CD4-positive, alpha-beta T cell (primary cell): ENCODE measurements around the gene ANGPTL2. TPM values are rescaled to one million over a fixed set of nuclear protein-coding genes. Genes with fewer than 3 reads are reported as not detected.

Experiments
- ATAC-seq: fragments of 200-7000 bp; cut with Tn5 transposase; one replicate; pipeline ENCODE4 v1.10.0; 2022; ENCODE audit warnings: mild to moderate bottlenecking; ENCODE audit not compliant: poor library complexity
- CTCF ChIA-PET: fragments of 350-600 bp; sonication (Branson Sonifier 250); formaldehyde crosslinking; loops from one replicate; lab custom pipeline; 2021; ENCODE audit warnings: antibody characterized with exemption, inconsistent platforms; lab: Charles Lee
- POLR2A ChIA-PET: fragments of 350-600 bp; sonication (Branson Sonifier 250); formaldehyde crosslinking; loops from one replicate; lab custom pipeline; 2021; ENCODE audit warnings: antibody characterized with exemption, inconsistent platforms; lab: Charles Lee
- DNase-seq, 14 experiments: peaks; one replicate each; pipeline ENCODE4 v3.0.0-alpha.2; 2013 to 2020; ENCODE audit warnings: mixed read lengths in 2 of 14
- H3K27ac ChIP-seq, 2 donors: one replicate each; pipeline versions ENCODE4 v1.5.1 to v1.7.0; 2013; ENCODE audit warnings: low read length in 2 of 2, low read depth in 1 of 2, mild to moderate bottlenecking in 1 of 2
- H3K27me3 ChIP-seq, 2 experiments: 1 replicate in 1 of 2; 2 replicates in 1 of 2; pipeline versions ENCODE4 v1.6.1 to v1.7.0; 2013; ENCODE audit warnings: low read length in 2 of 2, control low read depth in 1 of 2, mild to moderate bottlenecking in 1 of 2, moderate library complexity in 1 of 2; ENCODE audit not compliant: insufficient read depth in 2 of 2, control insufficient read depth in 1 of 2
- H3K36me3 ChIP-seq: one replicate; pipeline ENCODE4 v1.6.1; 2013; ENCODE audit warnings: low read length, control low read depth; ENCODE audit not compliant: insufficient read depth
- H3K4me1 ChIP-seq: one replicate; pipeline ENCODE4 v1.6.1; 2013; ENCODE audit warnings: low read length, control low read depth; ENCODE audit not compliant: insufficient read depth
- H3K4me3 ChIP-seq: one replicate; pipeline ENCODE4 v1.5.1; 2013; ENCODE audit warnings: mild to moderate bottlenecking, low read length, moderate library complexity
- H3K9me3 ChIP-seq, 2 experiments: 1 replicate in 1 of 2; 2 replicates in 1 of 2; pipeline versions ENCODE4 v1.6.1 to v1.7.0; 2013; ENCODE audit warnings: low read length in 2 of 2, mild to moderate bottlenecking in 2 of 2, control low read depth in 1 of 2, moderate library complexity in 1 of 2; ENCODE audit not compliant: control insufficient read depth in 1 of 2, insufficient read depth in 1 of 2
- H3K27ac Mint-ChIP-seq: one replicate; pipeline ENCODE4 v1.8.0; 2020; ENCODE audit warnings: mixed read lengths
- H3K27me3 Mint-ChIP-seq: one replicate; pipeline ENCODE4 v1.8.0; 2021; ENCODE audit warnings: mixed read lengths
- H3K36me3 Mint-ChIP-seq: one replicate; pipeline ENCODE4 v1.8.0; 2021; ENCODE audit warnings: low read depth, mixed read lengths
- H3K4me1 Mint-ChIP-seq: one replicate; pipeline ENCODE4 v1.8.0; 2021; ENCODE audit warnings: low read depth, mixed read lengths
- H3K4me3 Mint-ChIP-seq: one replicate; pipeline ENCODE4 v1.8.0; 2020; ENCODE audit warnings: mild to moderate bottlenecking, mixed read lengths
- H3K9me3 Mint-ChIP-seq: one replicate; pipeline ENCODE4 v1.8.0; 2020; ENCODE audit warnings: mixed read lengths
- intact Hi-C, 2 experiments: fragments of 100-400 bp; cut with DNase I in 1 of 2; cut with micrococcal nuclease in 1 of 2; formaldehyde crosslinking; loops; one replicate each; pipeline versions ENCODE4 v1.15.1 to v1.9.0; 2023 to 2025; cut with DNase I, micrococcal nuclease
- total RNA-seq, 174 experiments: library from RNA in 2 of 174; stranded (reverse) in 2 of 174; gene quantifications; one replicate each; pipeline ENCODE4 v1.2.3 and lab custom pipeline; 2021 to 2026
- TF ChIP-seq, protein P1 (sequence below): fragments of 200-600 bp; IDR thresholded peaks from one replicate; pipeline ENCODE4 v1.8.0; 2022; ENCODE audit warnings: antibody characterized with exemption, mild to moderate bottlenecking

Gene ANGPTL2
- total RNA-seq, 2 experiments from 2014 or later: not detected

GRCh38 chr9:127116957-127117356 lies 5.5 kb downstream of the ANGPTL2 start:
- peaks cover 7 to 13% of the 10 kb centered on the region in 2 experiments for H3K27me3 ChIP-seq
- TF ChIP-seq, protein P1, sequence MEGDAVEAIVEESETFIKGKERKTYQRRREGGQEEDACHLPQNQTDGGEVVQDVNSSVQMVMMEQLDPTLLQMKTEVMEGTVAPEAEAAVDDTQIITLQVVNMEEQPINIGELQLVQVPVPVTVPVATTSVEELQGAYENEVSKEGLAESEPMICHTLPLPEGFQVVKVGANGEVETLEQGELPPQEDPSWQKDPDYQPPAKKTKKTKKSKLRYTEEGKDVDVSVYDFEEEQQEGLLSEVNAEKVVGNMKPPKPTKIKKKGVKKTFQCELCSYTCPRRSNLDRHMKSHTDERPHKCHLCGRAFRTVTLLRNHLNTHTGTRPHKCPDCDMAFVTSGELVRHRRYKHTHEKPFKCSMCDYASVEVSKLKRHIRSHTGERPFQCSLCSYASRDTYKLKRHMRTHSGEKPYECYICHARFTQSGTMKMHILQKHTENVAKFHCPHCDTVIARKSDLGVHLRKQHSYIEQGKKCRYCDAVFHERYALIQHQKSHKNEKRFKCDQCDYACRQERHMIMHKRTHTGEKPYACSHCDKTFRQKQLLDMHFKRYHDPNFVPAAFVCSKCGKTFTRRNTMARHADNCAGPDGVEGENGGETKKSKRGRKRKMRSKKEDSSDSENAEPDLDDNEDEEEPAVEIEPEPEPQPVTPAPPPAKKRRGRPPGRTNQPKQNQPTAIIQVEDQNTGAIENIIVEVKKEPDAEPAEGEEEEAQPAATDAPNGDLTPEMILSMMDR: no peak
- DNase-seq: no peak
- ChIA-PET CTCF (no interaction called here), POLR2A (no interaction called here)
- no peak overlapping the region for H3K27ac ChIP-seq
- no peak for ATAC-seq
- peaks cover 11% of the 10 kb centered on the region for H3K4me1 Mint-ChIP-seq
- H3K27me3 Mint-ChIP-seq: peaks cover 33% of the 10 kb centered on the region
- no peaks in the 10 kb centered on the region for H3K9me3 Mint-ChIP-seq
- H3K9me3 ChIP-seq: peaks cover 0 to 4% of the 10 kb centered on the region in 2 experiments
- no peak overlapping the region for H3K4me3 ChIP-seq
- H3K27ac Mint-ChIP-seq: no peak overlapping the region
- H3K4me1 ChIP-seq: peaks cover 18% of the 10 kb centered on the region
- no peak overlapping the region for H3K4me3 Mint-ChIP-seq
- no peaks in the 10 kb centered on the region for H3K36me3 Mint-ChIP-seq
- no peaks in the 10 kb centered on the region for H3K36me3 ChIP-seq
- intact Hi-C loops: no loop called here

DNA sequence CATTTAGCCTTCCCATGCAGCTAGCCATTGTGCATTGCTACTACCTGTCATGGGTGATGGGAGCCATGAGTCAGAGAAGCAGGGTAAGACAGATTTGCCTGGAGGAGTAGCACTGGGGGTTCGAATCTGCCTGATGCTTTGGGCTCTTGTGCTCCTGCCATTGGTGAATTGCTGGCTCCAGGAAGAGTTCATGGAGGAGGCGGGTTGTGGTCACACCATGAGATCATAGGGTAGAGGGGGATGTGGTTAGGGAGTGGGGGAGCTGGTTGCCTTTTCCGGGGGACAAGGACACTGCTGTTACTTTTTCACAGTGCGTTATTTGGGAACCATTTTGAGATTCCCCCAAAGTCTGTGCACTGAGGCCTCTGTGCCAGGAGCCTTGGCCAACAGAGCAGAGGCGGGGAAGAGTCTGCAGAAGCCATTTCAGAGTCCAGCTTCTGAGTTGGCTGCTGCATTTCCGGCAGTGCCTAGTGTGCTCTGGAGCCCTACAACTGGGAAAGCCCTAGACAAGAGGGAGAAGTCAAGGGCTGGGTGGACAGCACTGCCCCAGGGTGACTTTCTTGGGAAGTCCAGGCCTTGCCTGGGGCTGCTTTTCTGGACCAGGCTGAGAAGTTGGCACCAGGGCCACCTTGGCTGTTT lies 6.2 kb downstream of the ANGPTL2 start:
- CTCF ChIA-PET: interaction anchor here (1.3 kb wide), 1 partner anchor 175 kb away, joined by 4 read pairs; no protein-coding TSS in a partner anchor
- H3K4me3 Mint-ChIP-seq: no peak overlapping the region
- H3K9me3 Mint-ChIP-seq: no peaks in the 10 kb centered on the region
- H3K36me3 Mint-ChIP-seq: no peaks in the 10 kb centered on the region
- Histone ChIP-seq H3K27ac (no peak overlapping the region), H3K36me3 (no peaks in the 10 kb centered on the region), H3K4me3 (no peak overlapping the region), H3K27me3 (peaks cover 5% of the 10 kb centered on the region in 2 experiments), H3K9me3 (no peaks in the 10 kb centered on the region), H3K4me1 (peaks cover 15% of the 10 kb centered on the region)
- intact Hi-C loops: no loop called here
- peaks cover 25% of the 10 kb centered on the region for H3K27me3 Mint-ChIP-seq
- DNase-seq: peak in 1 of 14 experiments; percentile 42
- TF ChIP-seq, protein P1: no peak
- peaks cover 11% of the 10 kb centered on the region for H3K4me1 Mint-ChIP-seq
- ATAC-seq: no peak
- no peak overlapping the region for H3K27ac Mint-ChIP-seq
- POLR2A ChIA-PET: no interaction called here

DNA sequence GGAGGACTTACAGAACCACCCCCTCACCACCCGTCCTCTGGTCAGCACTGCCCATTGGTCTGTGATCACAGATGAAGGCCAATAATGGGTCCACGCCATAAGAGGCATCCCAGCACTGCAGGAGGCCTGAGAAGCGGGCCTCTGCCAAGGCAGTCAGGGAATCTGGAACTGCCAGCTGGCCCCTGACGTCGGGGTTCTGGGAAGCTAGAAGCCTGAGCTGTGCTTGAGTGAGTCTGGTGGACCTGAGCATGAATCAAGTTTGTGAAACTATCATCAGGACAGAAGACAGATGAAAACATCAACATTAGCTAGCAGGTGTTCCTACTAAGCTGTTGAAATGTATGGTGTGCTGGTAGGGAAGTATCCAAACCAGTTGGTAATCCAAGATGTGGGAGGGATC lies 7.8 kb downstream of the ANGPTL2 start:
- intact Hi-C loops: no loop called here
- Mint-ChIP-seq H3K36me3 (no peaks in the 10 kb centered on the region), H3K4me1 (peaks cover 11% of the 10 kb centered on the region), H3K9me3 (no peaks in the 10 kb centered on the region), H3K27ac (no peak overlapping the region), H3K4me3 (no peak overlapping the region), H3K27me3 (peaks cover 11% of the 10 kb centered on the region)
- POLR2A ChIA-PET: no interaction called here
- CTCF ChIA-PET: no interaction called here
- ATAC-seq (no peak), DNase-seq (no peak)
- H3K4me3 ChIP-seq: no peak overlapping the region
- no peaks in the 10 kb centered on the region for H3K9me3 ChIP-seq
- no peaks in the 10 kb centered on the region for H3K27me3 ChIP-seq
- TF ChIP-seq, protein P1: no peak
- no peak overlapping the region for H3K27ac ChIP-seq
- peaks cover 15% of the 10 kb centered on the region for H3K4me1 ChIP-seq
- no peaks in the 10 kb centered on the region for H3K36me3 ChIP-seq
